Prostate gland (tissue), 2 donors: Measurements from ENCODE around the gene XYLT2. TPM values are rescaled to one million over a fixed set of nuclear protein-coding genes. Genes with fewer than 3 reads are reported as not detected.
"Not testable (repeated sequence)": the region's sequence is repeated elsewhere in the genome, so short reads cannot be mapped to it uniquely, and the experiment has no call there.

Source experiments
- DNase-seq: peaks from one replicate; pipeline ENCODE4 v3.0.0-alpha.2; 2019; ENCODE audit warnings: low spot score
- H3K27ac ChIP-seq, 2 donors: fragments of 200-600 bp; sonication (generic); 2 replicates each; pipeline ENCODE4 v1.5.1; 2017 to 2019
- H3K27me3 ChIP-seq: fragments of 200-600 bp; sonication (generic); replicated peaks from 2 replicates; pipeline ENCODE4 v1.5.1; 2019; ENCODE audit not compliant: insufficient read depth
- H3K36me3 ChIP-seq, 2 donors: fragments of 200-600 bp; sonication (generic); 1 replicate in 1 of 2; 2 replicates in 1 of 2; pipeline versions ENCODE4 v1.5.1 to v1.8.1; 2017 to 2019
- H3K4me1 ChIP-seq: fragments of 200-600 bp; sonication (generic); replicated peaks from 2 replicates; pipeline ENCODE4 v1.5.1; 2019
- H3K4me3 ChIP-seq, 2 donors: fragments of 200-600 bp; sonication (generic); 2 replicates each; pipeline ENCODE4 v1.5.1; 2017 to 2019
- H3K9me3 ChIP-seq: fragments of 200-600 bp; sonication (generic); 2 replicates; pipeline ENCODE4 v1.5.1; 2017
- CTCF ChIP-seq, 4 experiments: fragments of 200-600 bp in 2 of 4; fragments of 450-650 bp in 2 of 4; sonication (generic) in 2 of 4; IDR thresholded peaks; 1 replicate in 3 of 4; 2 replicates in 1 of 4; pipeline ENCODE4 v1.5.1; 2016 to 2019; ENCODE audit warnings: antibody characterized with exemption in 4 of 4, mild to moderate bottlenecking in 2 of 4, moderate library complexity in 2 of 4
- POLR2A ChIP-seq: fragments of 450-650 bp; IDR thresholded peaks from one replicate; pipeline ENCODE4 v1.6.1; 2016; ENCODE audit warnings: antibody characterized with exemption, mild to moderate bottlenecking
- POLR2AphosphoS5 ChIP-seq: sonication (generic); formaldehyde crosslinking; IDR thresholded peaks from one replicate; pipeline ENCODE4 v1.6.1; 2017; ENCODE audit warnings: antibody characterized with exemption
- WGBS: methylation state at CpG from one replicate; pipeline ENCODE4 v1.1.5; 2018; 5-methylcytosine and 5-hydroxymethylcytosine counted together
- intact Hi-C: fragments of 100-400 bp; cut with DNase I; formaldehyde crosslinking; loops from one replicate; pipeline ENCODE4 v1.14.2; 2022
- total RNA-seq, 2 donors: library from RNA; depleted of rRNA; stranded (reverse); fragments of >200 nt; gene quantifications; one replicate each; pipeline ENCODE4 v1.1.0, GENCODE V29; 2016

The XYLT2 gene
- total RNA-seq, 2 donors from 2014 or later = 44.8 to 49.8 TPM

- H3K36me3 ChIP-seq = no peaks in the 10 kb centered on the region
- no peaks in the 10 kb centered on the region for H3K4me1 ChIP-seq
- TF ChIP-seq POLR2AphosphoS5 (no peak), CTCF (IDR thresholded peaks at IDR 0.05) (no peak), POLR2A (no peak)
- no peak overlapping the region for H3K27ac ChIP-seq
- DNase-seq = no peak
- no peaks in the 10 kb centered on the region for H3K9me3 ChIP-seq
- intact Hi-C loops = no loop called here
- 73% methylated on average over 6 of the region's 6 CpGs for WGBS
- no peaks in the 10 kb centered on the region for H3K27me3 ChIP-seq
- H3K4me3 ChIP-seq = no peak overlapping the region
These were observed 13.7 kb upstream of the XYLT2 start for GRCh38 chr17:50332196-50332595.

- DNase-seq, intact Hi-C loops, H3K27ac ChIP-seq, H3K27me3 ChIP-seq, H3K4me3 ChIP-seq, H3K9me3 ChIP-seq, H3K4me1 ChIP-seq, H3K36me3 ChIP-seq: not testable (repeated sequence)
- WGBS = 70% methylated on average over 14 of the region's 14 CpGs
These were observed 12.5 kb upstream of the XYLT2 start for GRCh38 chr17:50333291-50334057.

- Histone ChIP-seq H3K27me3 (no peaks in the 10 kb centered on the region), H3K27ac (no peak overlapping the region), H3K4me3 (no peak overlapping the region), H3K36me3 (no peaks in the 10 kb centered on the region), H3K9me3 (no peaks in the 10 kb centered on the region), H3K4me1 (no peaks in the 10 kb centered on the region)
- TF ChIP-seq CTCF (IDR thresholded peaks at IDR 0.05) (no peak), POLR2A (no peak), POLR2AphosphoS5 (no peak)
- no peak for DNase-seq
- intact Hi-C loops = no loop called here
- 89% methylated on average over 2 of the region's 2 CpGs for whole genome bisulfite sequencing
These were observed 8.0 kb upstream of the XYLT2 start for GRCh38 chr17:50337956-50338355.

GRCh38 chr17:50338645-50339044 is 7.3 kb upstream of the XYLT2 start:
- no peak for TF ChIP-seq CTCF (IDR thresholded peaks at IDR 0.05)
- TF ChIP-seq POLR2A = no peak
- TF ChIP-seq POLR2AphosphoS5 = no peak
- DNase-seq = no peak
- Histone ChIP-seq H3K27ac (no peak overlapping the region), H3K36me3 (no peaks in the 10 kb centered on the region), H3K27me3 (no peaks in the 10 kb centered on the region), H3K4me1 (no peaks in the 10 kb centered on the region), H3K4me3 (no peak overlapping the region), H3K9me3 (no peaks in the 10 kb centered on the region)
- intact Hi-C loops = no loop called here

GRCh38 chr17:50339381-50339780 is 6.5 kb upstream of the XYLT2 start:
- H3K9me3 ChIP-seq = no peaks in the 10 kb centered on the region
- H3K4me3 ChIP-seq = no peak overlapping the region
- H3K4me1 ChIP-seq = no peaks in the 10 kb centered on the region
- H3K36me3 ChIP-seq = no peaks in the 10 kb centered on the region
- H3K27ac ChIP-seq = no peak overlapping the region
- no peaks in the 10 kb centered on the region for H3K27me3 ChIP-seq
- intact Hi-C loops = no loop called here
- no peak for TF ChIP-seq CTCF (IDR thresholded peaks at IDR 0.05)
- DNase-seq = no peak
